OCI-LY3 (cell line): ENCODE measurements around the gene JAKMIP1.

ENCODE experiments used
- H2AFZ ChIP-seq: fragments of 200-600, 300-600 bp; shearing (Covaris generic); 2 replicates; pipeline ENCODE4 v1.6.0; 2014; ENCODE audit warnings: antibody characterized with exemption, low read depth, low read length
- H3K27ac ChIP-seq: fragments of 200-600, 300-600 bp; sonication (generic); 2 replicates; pipeline ENCODE4 v1.5.1; 2014; ENCODE audit warnings: mild to moderate bottlenecking, low read length, moderate library complexity, mixed read lengths
- H3K27me3 ChIP-seq: fragments of 200-600, 300-600 bp; sonication (generic); 2 replicates; pipeline ENCODE4 v1.6.1; 2014; ENCODE audit warnings: low read depth, low read length, mixed read lengths
- H3K36me3 ChIP-seq: fragments of 200-600, 300-600 bp; sonication (generic); replicated peaks from 2 replicates; pipeline ENCODE3; 2014; ENCODE audit warnings: low read depth, low read length, mixed read lengths
- H3K4me1 ChIP-seq: fragments of 300-600, 200-600 bp; sonication (generic); 2 replicates; pipeline ENCODE4 v1.6.1; 2014; ENCODE audit warnings: low read length, mixed read lengths
- H3K4me2 ChIP-seq: fragments of 200-600, 300-600 bp; sonication (generic); 2 replicates; pipeline ENCODE4 v1.6.1; 2014; ENCODE audit warnings: low read length, mixed read lengths
- H3K4me3 ChIP-seq: fragments of 300-600, 200-600 bp; sonication (generic); 2 replicates; pipeline ENCODE4 v1.5.1; 2014; ENCODE audit warnings: antibody characterized with exemption, mild to moderate bottlenecking, low read length, moderate library complexity
- H3K79me2 ChIP-seq: fragments of 300-600, 200-600 bp; shearing (Covaris generic); 2 replicates; pipeline ENCODE4 v1.6.1; 2014; ENCODE audit warnings: mild to moderate bottlenecking, low read length, mixed read lengths
- H3K9ac ChIP-seq: fragments of 300-600, 200-600 bp; shearing (Covaris generic); 2 replicates; pipeline ENCODE4 v1.6.0; 2014; ENCODE audit warnings: mild to moderate bottlenecking, low read length, moderate library complexity
- H3K9me3 ChIP-seq: fragments of 200-600, 300-600 bp; shearing (Covaris generic); 2 replicates; pipeline ENCODE4 v1.6.1; 2014; ENCODE audit warnings: low read length, mixed read lengths; ENCODE audit not compliant: insufficient read depth
- H4K20me1 ChIP-seq: fragments of 200-600, 300-600 bp; sonication (generic); 2 replicates; pipeline ENCODE4 v1.6.1; 2016; ENCODE audit warnings: low read length, mixed read lengths; ENCODE audit not compliant: insufficient read depth
- CTCF ChIP-seq: fragments of 200-600, 300-600 bp; sonication (generic); IDR thresholded peaks from 2 replicates; pipeline ENCODE4 v1.5.1; 2014; ENCODE audit warnings: antibody characterized with exemption, low read length, low read depth
- EZH2phosphoT487 ChIP-seq: fragments of 200-600 bp; shearing (Covaris generic); IDR thresholded peaks from 2 replicates; pipeline ENCODE4 v1.6.1; 2018; ENCODE audit warnings: antibody characterized with exemption, mixed run types, low read depth

Gene JAKMIP1

DNA sequence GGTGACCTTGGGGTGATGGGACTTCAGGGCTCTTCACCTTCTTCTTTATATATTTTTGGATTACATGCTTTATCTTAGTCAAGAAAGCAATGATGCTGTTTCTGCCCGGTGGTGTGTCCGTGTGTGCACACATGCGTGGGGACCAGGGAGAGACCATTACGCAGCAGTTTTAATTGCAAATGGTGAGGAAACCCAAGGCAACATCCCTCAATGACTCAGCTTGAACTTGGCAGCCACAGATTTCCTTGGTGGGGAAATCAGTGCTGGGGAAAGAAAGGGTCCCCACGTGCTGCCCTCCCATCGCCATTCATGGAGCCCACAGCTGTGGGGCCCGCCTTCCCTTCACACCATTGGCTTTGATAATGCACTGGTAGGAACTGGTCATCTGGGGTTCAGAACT lies 136.0 kb downstream of the JAKMIP1 start:
- Histone ChIP-seq H3K79me2 (no peaks in the 10 kb centered on the region), H3K9ac (no peak overlapping the region), H3K9me3 (peaks cover 7% of the 10 kb centered on the region; the same call in 1 of the 2 replicates), H3K27me3 (no peaks in the 10 kb centered on the region), H2AFZ (no peak overlapping the region), H3K36me3 (no peaks in the 10 kb centered on the region), H4K20me1 (no peaks in the 10 kb centered on the region), H3K27ac (no peak overlapping the region), H3K4me1 (no peaks in the 10 kb centered on the region), H3K4me3 (no peak overlapping the region), H3K4me2 (no peak overlapping the region)
- no peak for TF ChIP-seq CTCF
- no peak for TF ChIP-seq EZH2phosphoT487

GRCh38 chr4:6063684-6064083 lies 136.7 kb downstream of the JAKMIP1 start:
- no peak overlapping the region for H3K4me3 ChIP-seq
- H2AFZ ChIP-seq, result no peak overlapping the region
- H3K4me1 ChIP-seq, result no peaks in the 10 kb centered on the region
- H3K36me3 ChIP-seq, result no peaks in the 10 kb centered on the region
- no peaks in the 10 kb centered on the region for H3K27me3 ChIP-seq
- TF ChIP-seq CTCF (no peak), EZH2phosphoT487 (no peak)
- H4K20me1 ChIP-seq, result no peaks in the 10 kb centered on the region
- H3K9me3 ChIP-seq, result peaks cover 11% of the 10 kb centered on the region; the same call in 1 of the 2 replicates
- H3K4me2 ChIP-seq, result no peak overlapping the region
- no peak overlapping the region for H3K9ac ChIP-seq
- H3K79me2 ChIP-seq, result no peaks in the 10 kb centered on the region
- H3K27ac ChIP-seq, result no peak overlapping the region

DNA sequence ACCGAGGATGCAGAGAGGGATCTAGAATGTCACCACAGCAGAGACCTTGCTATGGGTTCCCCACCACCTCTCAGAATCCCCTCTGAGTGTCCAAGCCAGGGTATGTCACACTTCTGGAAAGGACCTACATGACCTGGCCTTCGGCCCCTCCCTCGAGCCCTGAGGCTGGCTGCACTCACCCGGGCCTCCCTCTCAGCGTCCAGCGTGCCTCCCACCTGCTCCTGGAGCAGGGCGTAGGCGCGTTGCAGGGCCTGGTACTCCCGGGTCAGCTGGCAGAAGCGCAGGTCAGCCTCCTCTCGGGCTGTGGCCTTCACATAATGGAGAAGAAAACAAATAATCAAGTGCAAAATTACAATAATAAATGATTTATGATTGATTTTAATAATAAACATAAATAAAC lies 138.2 kb downstream of the JAKMIP1 start:
- TF ChIP-seq CTCF (no peak), EZH2phosphoT487 (no peak)

GRCh38 chr4:6059375-6059805 lies 141.0 kb downstream of the JAKMIP1 start:
- Histone ChIP-seq H3K79me2 (no peaks in the 10 kb centered on the region), H2AFZ (no peak overlapping the region), H3K27me3 (no peaks in the 10 kb centered on the region), H3K4me3 (no peak overlapping the region), H3K27ac (no peak overlapping the region), H3K9ac (no peak overlapping the region), H3K4me2 (no peak overlapping the region), H3K9me3 (peaks cover 21% of the 10 kb centered on the region; the same call in 1 of the 2 replicates), H3K36me3 (no peaks in the 10 kb centered on the region), H4K20me1 (no peaks in the 10 kb centered on the region), H3K4me1 (no peaks in the 10 kb centered on the region)
- TF ChIP-seq CTCF (no peak), EZH2phosphoT487 (no peak)

More for the DNA sequence above, 138.2 kb downstream of the JAKMIP1 start:
- Histone ChIP-seq H2AFZ (no peak overlapping the region), H4K20me1 (no peaks in the 10 kb centered on the region), H3K4me2 (no peak overlapping the region), H3K79me2 (no peaks in the 10 kb centered on the region), H3K9me3 (peaks cover 21% of the 10 kb centered on the region; the same call in 1 of the 2 replicates), H3K27me3 (no peaks in the 10 kb centered on the region), H3K27ac (no peak overlapping the region), H3K4me3 (no peak overlapping the region), H3K36me3 (no peaks in the 10 kb centered on the region), H3K4me1 (no peaks in the 10 kb centered on the region), H3K9ac (no peak overlapping the region)
